Stimulated activated CD4-positive, alpha-beta T cell treated with anti-CD3 and anti-CD28 coated beads, Interleukin-2, amount 100 ng/mL, for 48 hours (primary cell): Measurements from ENCODE around the gene MAGEH1.
A peak's percentile ranks its signal among the peaks of the same experiment; 100 is the strongest.
"Not testable (repeated sequence)": the region's sequence is repeated elsewhere in the genome, so short reads cannot be mapped to it uniquely, and the experiment has no call there.

ENCODE experiments used
- DNase-seq, 2 donors: peaks; one replicate each; pipeline ENCODE4 v3.0.0-alpha.2; 2020

Gene MAGEH1

GRCh38 chrX:55451990-55452832 lies at the start of gene MAGEH1:
Gene MAGEH1, plus strand, starts transcription at chrX:55452127. Its CDS starts 248 bp downstream, at chrX:55452375.
- peak; percentile 57 to 59 for DNase-seq

- DNase-seq = peak in 1 of 2 donors; percentile 0
Observed at GRCh38 chrX:55427079-55427478, 24.8 kb upstream of the MAGEH1 start.

DNA sequence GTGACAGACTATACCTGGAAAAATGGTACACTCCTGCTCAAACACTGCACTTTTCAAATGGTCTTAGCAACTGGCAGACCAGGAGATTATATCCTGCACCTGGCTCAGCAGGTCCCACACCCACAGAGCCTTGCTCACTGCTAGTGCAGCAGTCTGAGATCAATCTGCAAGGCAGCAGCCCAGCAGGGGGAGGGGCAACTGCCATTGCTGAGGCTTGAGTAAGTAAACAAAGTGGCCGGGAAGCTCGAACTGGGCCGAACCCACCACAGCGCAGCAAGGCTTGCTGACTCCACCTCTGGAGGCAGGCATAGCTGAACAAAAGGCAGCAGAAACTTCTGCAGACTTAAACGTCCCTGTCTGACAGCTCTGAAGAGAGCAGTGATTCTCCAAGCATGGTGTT lies 8.5 kb upstream of the MAGEH1 start:
- DNase-seq = not testable (repeated sequence)

- no peak for DNase-seq
Observed at GRCh38 chrX:55450259-55450658, 1.7 kb upstream of the MAGEH1 start.

GRCh38 chrX:55451141-55451540 lies 786 bp upstream of the MAGEH1 start:
- DNase-seq = no peak

GRCh38 chrX:55451626-55451989 lies 319 bp upstream of the MAGEH1 start:
- DNase-seq = no peak

DNA sequence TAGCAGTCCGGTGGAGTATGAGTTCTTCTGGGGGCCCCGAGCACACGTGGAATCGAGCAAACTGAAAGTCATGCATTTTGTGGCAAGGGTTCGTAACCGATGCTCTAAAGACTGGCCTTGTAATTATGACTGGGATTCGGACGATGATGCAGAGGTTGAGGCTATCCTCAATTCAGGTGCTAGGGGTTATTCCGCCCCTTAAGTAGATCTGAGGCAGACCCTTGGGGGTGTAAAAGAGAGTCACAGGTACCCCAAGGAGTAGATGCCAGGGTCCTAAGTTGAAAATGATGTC lies 852 bp downstream of the MAGEH1 start:
- no peak for DNase-seq

DNA sequence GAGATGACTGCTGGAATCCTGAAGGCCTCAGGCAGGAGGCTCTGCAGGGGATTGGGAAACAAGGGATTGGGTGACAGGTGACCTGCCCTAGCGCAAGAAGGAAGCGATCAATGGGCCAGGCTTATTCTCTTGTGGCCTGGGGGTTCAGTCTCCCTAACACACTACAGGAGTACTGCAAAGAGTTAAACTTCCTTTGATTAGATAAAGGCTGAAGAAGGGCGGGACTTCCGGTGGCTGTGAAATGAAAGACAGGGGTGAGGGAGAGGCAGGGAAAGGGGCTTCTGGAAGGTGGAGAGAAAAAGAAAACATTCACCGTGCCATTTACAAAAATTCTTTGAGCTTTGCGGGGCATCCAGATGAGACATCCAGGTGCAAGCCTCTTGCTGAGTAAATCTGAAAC lies 3.8 kb downstream of the MAGEH1 start:
- not testable (repeated sequence) for DNase-seq

DNA sequence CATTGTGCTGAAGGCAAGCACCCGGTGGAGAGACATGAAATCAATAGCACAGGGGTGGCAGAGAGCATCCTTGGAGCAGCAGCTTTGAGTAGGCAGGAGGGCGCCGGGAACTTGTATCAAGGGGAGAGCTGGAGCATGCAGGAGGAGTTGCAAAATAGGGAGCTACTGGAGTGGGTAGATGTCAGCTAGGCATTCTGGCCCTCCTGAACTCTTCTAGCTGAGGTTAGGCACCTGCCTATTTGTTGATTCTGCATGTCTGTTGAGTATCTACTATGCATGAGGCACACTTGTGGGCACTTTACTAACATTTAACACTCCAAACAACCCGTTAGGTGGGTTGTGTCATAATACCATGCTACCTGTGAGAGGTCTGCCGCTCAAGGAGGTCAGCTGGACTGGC lies 7.5 kb downstream of the MAGEH1 start:
- not testable (repeated sequence) for DNase-seq

GRCh38 chrX:55459926-55460325 lies 8.0 kb downstream of the MAGEH1 start:
- DNase-seq = not testable (repeated sequence)

DNA sequence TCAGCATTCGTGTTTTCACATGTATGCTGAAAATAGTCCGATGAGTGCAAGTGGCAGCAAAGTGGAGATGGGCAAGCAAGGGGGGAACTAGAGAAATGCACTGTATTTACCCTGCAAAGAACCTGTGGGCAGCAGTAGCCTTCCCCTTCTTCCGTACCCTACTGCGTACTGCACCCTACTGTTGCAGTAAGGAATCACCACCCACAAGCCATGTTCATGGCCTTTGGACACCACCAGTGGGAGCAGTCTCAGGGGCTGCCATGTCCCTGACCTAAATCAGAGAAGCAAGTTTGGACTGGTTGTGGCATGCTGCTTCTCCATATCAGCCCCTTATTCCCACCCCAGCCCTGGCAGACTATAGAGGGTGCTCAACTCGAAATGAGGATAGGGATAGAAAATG lies 12.1 kb downstream of the MAGEH1 start:
- DNase-seq = not testable (repeated sequence)

DNA sequence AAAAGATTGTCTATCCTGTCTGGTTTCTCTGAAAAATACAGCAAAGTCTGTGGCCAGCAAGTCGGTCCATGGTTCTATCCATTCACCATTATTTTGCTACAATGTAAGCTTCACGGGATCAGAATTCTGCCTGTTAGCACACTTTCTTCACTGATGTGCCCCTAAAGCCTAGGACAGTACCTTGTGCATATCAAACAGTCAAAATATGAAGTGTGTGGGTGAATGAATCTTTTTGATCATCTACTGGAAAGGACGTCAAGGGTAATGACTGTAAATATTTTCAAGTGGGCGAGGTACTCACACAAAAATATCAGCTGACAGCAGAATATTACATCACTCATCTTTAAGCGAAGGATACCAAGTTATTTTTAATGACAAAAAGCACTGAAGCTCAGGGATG lies 13.2 kb downstream of the MAGEH1 start:
- DNase-seq = not testable (repeated sequence)

DNA sequence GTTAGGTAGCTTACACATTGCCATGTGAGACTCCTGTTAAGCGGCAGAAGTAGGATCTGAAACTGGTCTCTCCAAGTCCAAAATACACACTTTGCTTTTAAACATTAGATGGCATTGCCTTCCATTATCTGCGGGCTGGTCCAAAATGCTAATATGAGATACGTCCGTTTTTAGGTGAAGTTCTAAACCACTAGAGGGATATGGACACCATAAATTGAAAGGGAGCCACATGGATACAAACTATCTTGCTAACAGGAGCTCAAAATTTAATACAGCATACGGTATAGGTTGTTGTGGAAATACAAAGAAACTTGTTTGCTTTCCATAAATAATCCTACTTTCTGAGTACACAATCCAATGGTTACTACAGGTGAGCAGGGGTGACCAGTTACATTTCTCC lies 13.9 kb downstream of the MAGEH1 start:
- not testable (repeated sequence) for DNase-seq

GRCh38 chrX:55479956-55480355 lies 28.0 kb downstream of the MAGEH1 start:
- DNase-seq = not testable (repeated sequence)

DNA sequence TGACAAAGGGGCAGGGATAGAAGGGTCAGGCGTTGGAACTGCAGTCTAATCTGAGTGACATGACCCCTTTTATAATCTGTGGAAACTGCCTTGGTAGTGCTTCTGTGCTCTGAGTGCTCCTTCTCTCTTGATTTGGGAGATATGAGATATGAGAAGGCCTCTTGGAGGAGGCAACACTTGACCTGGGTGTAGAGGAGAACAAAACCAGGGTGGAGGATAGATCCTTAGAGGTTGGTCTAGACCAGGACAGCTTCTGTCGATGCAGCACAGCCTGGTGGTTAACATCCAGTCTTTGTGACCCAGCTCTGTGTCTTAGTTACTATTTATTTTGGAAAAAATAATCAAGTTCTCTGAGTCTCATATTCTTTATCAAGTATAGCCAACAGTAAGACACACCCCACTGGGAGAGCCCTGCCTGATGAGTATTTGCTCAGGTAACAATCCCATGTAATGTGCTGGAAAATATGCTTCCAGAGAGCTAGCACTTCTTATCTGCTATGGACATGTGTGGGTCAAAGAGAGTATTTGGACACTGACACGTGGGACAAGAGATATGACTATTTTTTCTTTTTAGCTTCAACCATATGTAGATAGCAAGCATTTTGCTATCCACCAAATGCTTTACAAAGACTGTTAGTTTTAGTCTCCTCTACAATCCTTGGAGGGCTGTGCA lies 28.6 kb downstream of the MAGEH1 start:
- no peak for DNase-seq

DNA sequence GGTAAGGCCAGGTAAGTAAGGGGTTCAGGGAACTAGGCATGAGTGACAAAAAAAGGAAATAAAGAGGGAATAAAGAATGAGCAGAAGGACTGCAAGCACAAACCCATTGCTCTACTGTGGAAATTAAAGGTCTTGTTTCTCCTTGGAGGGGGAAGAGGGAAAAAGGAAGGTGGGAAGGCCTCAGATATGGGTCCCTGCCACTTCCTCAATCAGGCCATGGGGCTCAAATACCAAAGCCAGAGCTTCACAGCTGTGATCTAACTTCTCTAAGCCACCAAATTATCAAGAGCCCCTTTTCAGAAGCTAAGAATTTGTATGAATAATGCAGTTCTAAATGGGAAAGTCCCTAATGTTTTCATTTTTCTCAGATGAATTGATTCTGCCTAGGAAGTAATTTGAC lies 33.0 kb downstream of the MAGEH1 start:
- DNase-seq = no peak

DNA sequence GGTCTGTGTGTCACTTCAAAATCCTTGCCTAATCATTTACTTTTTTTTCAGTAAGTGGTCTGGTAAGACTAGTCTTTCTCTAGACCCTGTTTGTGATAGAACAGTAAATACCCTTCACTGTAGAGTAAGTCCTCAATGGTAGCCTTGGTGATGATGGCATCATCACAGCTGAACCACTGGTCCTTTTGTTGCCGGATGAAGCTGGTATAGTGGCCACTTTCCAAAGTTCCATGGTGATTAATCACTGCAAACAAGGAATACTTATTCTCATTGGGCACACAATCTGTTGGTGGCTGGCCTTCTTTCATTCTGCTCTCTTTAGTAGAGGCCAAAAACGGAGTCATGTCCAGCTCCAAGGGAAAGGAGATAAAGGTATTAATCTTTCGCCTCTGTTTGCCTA lies 34.8 kb downstream of the MAGEH1 start:
- no peak for DNase-seq

DNA sequence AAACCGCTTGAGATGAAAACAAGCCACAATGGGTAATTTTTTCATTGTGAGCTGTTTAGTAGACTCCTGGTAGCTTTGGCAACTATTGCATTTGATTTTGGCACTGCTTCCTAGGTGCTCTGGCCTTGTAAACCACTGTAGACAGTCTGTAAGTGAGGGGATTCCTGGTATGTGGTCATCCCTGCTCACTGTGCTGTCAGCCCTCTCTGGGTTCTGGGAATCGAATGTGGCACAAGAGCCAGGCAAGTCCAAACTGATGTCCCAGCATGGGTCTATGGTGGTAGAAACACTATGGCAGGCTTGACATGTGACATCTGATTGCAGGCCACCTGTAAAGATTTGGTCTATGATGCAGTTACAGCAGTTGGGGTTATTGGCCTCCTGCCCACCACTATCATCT lies 35.2 kb downstream of the MAGEH1 start:
- no peak for DNase-seq

GRCh38 chrX:55488006-55488592 lies 36.2 kb downstream of the MAGEH1 start:
- no peak for DNase-seq

- DNase-seq = peak; percentile 28 to 30
Observed at GRCh38 chrX:55488593-55489313, 36.8 kb downstream of the MAGEH1 start.

DNA sequence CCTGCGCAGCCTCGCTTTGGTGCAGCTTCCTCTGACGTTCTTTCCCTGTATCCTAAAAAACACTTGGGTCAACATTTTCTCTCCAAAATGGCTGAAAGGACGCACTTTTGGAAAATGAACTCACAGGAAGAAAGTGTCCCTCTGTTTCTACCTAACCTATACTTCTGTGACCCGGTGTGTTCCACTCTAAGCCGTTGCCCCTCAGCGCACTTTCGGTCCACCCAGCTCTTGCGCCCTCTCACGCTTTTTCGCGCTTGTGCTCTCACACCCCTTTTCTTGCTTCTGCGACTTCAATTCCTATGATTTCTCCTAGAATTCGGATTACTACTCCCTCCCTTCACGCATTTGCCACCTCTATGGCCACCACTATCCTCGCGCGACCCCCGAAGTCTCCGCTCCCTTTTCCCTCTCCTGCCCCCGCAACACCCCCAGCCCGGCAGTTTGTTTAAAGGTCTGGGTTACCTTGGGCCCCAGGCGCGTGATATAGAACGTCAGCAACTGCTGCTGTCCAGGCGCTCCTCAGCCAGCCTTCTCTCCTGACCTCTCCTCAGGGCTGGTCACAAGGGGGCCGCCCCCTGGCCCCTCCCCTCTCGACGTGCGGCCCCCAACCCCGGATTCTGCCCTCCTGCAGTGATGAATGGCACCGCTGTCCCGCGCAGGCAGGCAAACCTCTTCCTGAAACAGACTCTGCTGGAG lies 37.5 kb downstream of the MAGEH1 start, which contains the start of gene USP51:
USP51 (minus strand) TSS at position 535 of the 696 bp plus-strand sequence. CDS start 909 bp downstream, outside the sequence.
- no peak for DNase-seq

- DNase-seq = no peak
Observed at GRCh38 chrX:55490121-55490520, 38.2 kb downstream of the MAGEH1 start.

GRCh38 chrX:55490974-55491373 lies 39.0 kb downstream of the MAGEH1 start:
- no peak for DNase-seq
